ENCODE results near the gene EIF2AK3. TPM values are rescaled to one million over a fixed set of nuclear protein-coding genes. Genes with fewer than 3 reads are reported as not detected.

EIF2AK3 gene
- 12.2 TPM for total RNA-seq (2013)
- polyA plus RNA-seq: 1 to 10 TPM; 2.0 to 6.6 (median 2.3) TPM
- 8.6 and 9.8 TPM in 2 replicates for polyA minus RNA-seq
- total RNA-seq: 28.4 to 177 (median 134) reads per million in 11 experiments

- peaks cover 28% of the 10 kb centered on the region for H4K20me1 ChIP-seq (ENCODE audit: insufficient read depth, low read length)
- peaks cover 0 to 7% of the 10 kb centered on the region in 2 donors for H3K36me3 Mint-ChIP-seq
- H3K27ac ChIP-seq (ENCODE audit: low read depth in 1 of 2, low read length in 2 of 2): peak within 1 kb of the TSS; percentile 99
- no peaks in the 10 kb centered on the region for H3K36me3 ChIP-seq (replicated peaks in 1 of 2; ENCODE audit: control insufficient read depth in 1 of 2, insufficient read depth in 2 of 2, low read length in 2 of 2)
- peaks cover 16 to 22% of the 10 kb centered on the region in 2 donors for H3K4me1 ChIP-seq (ENCODE audit: control insufficient read depth in 1 of 2, insufficient read depth in 2 of 2, low read length in 2 of 2)
- H3K9me3 ChIP-seq (replicated peaks in 1 of 2; ENCODE audit: control insufficient read depth in 1 of 2, insufficient read depth in 1 of 2, low read length in 2 of 2): no peaks in the 10 kb centered on the region
- peak; percentile 100 for DNase-seq
- H3K79me2 ChIP-seq (ENCODE audit: insufficient read depth, low read length): peaks cover 47% of the 10 kb centered on the region
- peaks cover 9% of the 10 kb centered on the region for H3K4me1 Mint-ChIP-seq
- peaks cover 0 to 3% (median 0%) of the 10 kb centered on the region in 7 donors for H3K9me3 Mint-ChIP-seq
- peak within 1 kb of the TSS in 6 of 7 donors; percentile 77 to 95 (median 91) for H3K27ac Mint-ChIP-seq
- 0% methylated on average over 64 of the region's 75 CpGs for WGBS (ENCODE audit: insufficient coverage)
- H3K4me3 ChIP-seq (replicated peaks in 1 of 3; ENCODE audit: low read depth in 2 of 3, low read length in 3 of 3): peak within 1 kb of the TSS; percentile 61 to 89 (median 84)
- H3K4me2 ChIP-seq (replicated peaks; ENCODE audit: extremely low read depth, low read length, poor library complexity, severe bottlenecking): peak within 1 kb of the TSS; percentile 85
- TF ChIP-seq CTCF (IDR thresholded peaks at IDR 0.05): no peak
- peak within 1 kb of the TSS; percentile 97 for H3K9ac ChIP-seq (ENCODE audit: insufficient read depth, low read length, poor library complexity, severe bottlenecking)
- peaks cover 0 to 5% (median 2%) of the 10 kb centered on the region in 3 donors for H3K27me3 Mint-ChIP-seq (ENCODE audit: low read depth in 3 of 3)
- intact Hi-C loops (cut with micrococcal nuclease): loop anchor here (2.0 to 10.0 kb wide), 4 partner anchors 20 to 572 kb away; partner anchors contain the start of genes KRCC1 (in 1 of the 2) and RPIA (in 1 of the 2)
- H2AFZ ChIP-seq (ENCODE audit: insufficient read depth, low read depth, low read length, poor library complexity, severe bottlenecking): peak within 1 kb of the TSS; percentile 48
- H3K4me3 Mint-ChIP-seq: peak within 1 kb of the TSS; percentile 93 to 96
- H3K27me3 ChIP-seq (ENCODE audit: control insufficient read depth in 2 of 2, insufficient read depth in 2 of 2, low read length in 2 of 2): no peaks in the 10 kb centered on the region
These were observed at the start of gene EIF2AK3 for GRCh38 chr2:88627055-88627855. Gene EIF2AK3 (minus strand): TSS chr2:88627464. CDS start chr2:88627274, 190 bp downstream.

GRCh38 chr2:88673363-88673762, 46.1 kb upstream of the EIF2AK3 start:
- H3K9ac ChIP-seq (ENCODE audit: insufficient read depth, low read length, poor library complexity, severe bottlenecking): no peak overlapping the region
- H3K36me3 ChIP-seq (replicated peaks in 1 of 2; ENCODE audit: control insufficient read depth in 1 of 2, insufficient read depth in 2 of 2, low read length in 2 of 2): no peaks in the 10 kb centered on the region
- no peak for DNase-seq
- H3K9me3 Mint-ChIP-seq: no peaks in the 10 kb centered on the region
- H3K27ac ChIP-seq (ENCODE audit: low read depth in 1 of 2, low read length in 2 of 2): no peak overlapping the region
- no peaks in the 10 kb centered on the region for H3K27me3 ChIP-seq (ENCODE audit: control insufficient read depth in 2 of 2, insufficient read depth in 2 of 2, low read length in 2 of 2)
- H2AFZ ChIP-seq (ENCODE audit: insufficient read depth, low read depth, low read length, poor library complexity, severe bottlenecking): no peak overlapping the region
- H3K27me3 Mint-ChIP-seq (ENCODE audit: low read depth in 3 of 3): peaks cover 0 to 9% (median 1%) of the 10 kb centered on the region in 3 donors
- no peak overlapping the region for H3K4me3 Mint-ChIP-seq
- H4K20me1 ChIP-seq (ENCODE audit: insufficient read depth, low read length): no peaks in the 10 kb centered on the region
- H3K4me2 ChIP-seq (replicated peaks; ENCODE audit: extremely low read depth, low read length, poor library complexity, severe bottlenecking): no peak overlapping the region
- H3K4me1 Mint-ChIP-seq: no peaks in the 10 kb centered on the region
- no peak overlapping the region for H3K4me3 ChIP-seq (replicated peaks in 1 of 3; ENCODE audit: low read depth in 2 of 3, low read length in 3 of 3)
- intact Hi-C loops (cut with micrococcal nuclease): loop anchor here (2.0 to 5.0 kb wide), 2 partner anchors 81 to 83 kb away; no protein-coding TSS in a partner anchor
- H3K36me3 Mint-ChIP-seq: no peaks in the 10 kb centered on the region
- no peaks in the 10 kb centered on the region for H3K4me1 ChIP-seq (ENCODE audit: control insufficient read depth in 1 of 2, insufficient read depth in 2 of 2, low read length in 2 of 2)
- H3K9me3 ChIP-seq (replicated peaks in 1 of 2; ENCODE audit: control insufficient read depth in 1 of 2, insufficient read depth in 1 of 2, low read length in 2 of 2): no peaks in the 10 kb centered on the region
- TF ChIP-seq CTCF (IDR thresholded peaks at IDR 0.05): no peak
- WGBS (ENCODE audit: insufficient coverage): no CpG with 5 or more reads among the region's 1 CpG
- H3K79me2 ChIP-seq (ENCODE audit: insufficient read depth, low read length): no peaks in the 10 kb centered on the region
- no peak overlapping the region for H3K27ac Mint-ChIP-seq

Data from CD14-positive monocyte (primary cell).